GM21447 (cell line): ENCODE measurements around the gene PHAF1.
A peak's percentile ranks its signal among the peaks of the same experiment; 100 is the strongest.

Experiments used
- ATAC-seq: cut with Tn5 transposase; IDR thresholded peaks from one replicate; pipeline ENCODE4 v1.9.1; 2021; ENCODE audit not compliant: unreplicated experiment

PHAF1 gene

DNA sequence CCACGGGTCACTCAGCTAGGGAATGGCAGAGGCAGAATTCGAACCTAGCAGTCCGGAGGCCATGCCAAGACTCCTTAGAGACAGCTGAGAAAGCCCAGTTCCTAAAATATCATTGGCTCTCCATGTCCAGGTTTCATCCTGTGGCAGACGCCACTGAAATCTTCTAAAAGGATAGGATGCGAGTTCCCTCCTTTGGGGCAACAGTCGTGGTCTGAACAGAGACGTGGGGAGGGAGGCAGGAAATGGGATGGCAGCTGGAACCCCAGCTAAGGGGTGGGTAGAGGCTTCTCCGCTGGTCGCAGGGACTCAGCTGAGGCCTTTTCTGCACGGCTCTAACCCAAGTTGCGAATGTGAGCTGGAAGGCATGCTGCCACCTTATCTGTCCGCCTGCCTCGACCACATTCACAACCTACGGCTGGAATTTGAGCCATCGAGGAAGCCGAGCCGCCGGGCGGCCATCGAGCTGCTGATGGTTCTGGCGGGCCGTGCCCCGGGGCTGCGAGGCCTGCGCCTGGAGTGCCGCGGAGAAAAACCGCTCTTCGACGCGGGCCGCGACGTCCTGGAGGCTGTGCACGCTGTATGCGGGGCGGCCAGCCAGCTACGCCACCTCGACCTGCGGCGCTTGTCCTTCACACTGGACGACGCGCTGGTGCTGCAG is 52.9 kb downstream of the PHAF1 start:
- ATAC-seq, result no peak

GRCh38 chr16:67163164-67163998 is 53.6 kb downstream of the PHAF1 start:
- ATAC-seq, result no peak

- ATAC-seq, result no peak
These were observed 54.3 kb downstream of the PHAF1 start for GRCh38 chr16:67163999-67164558.

- no peak for ATAC-seq
These were observed 54.9 kb downstream of the PHAF1 start, which contains the start of gene HSF4 for GRCh38 chr16:67164599-67165061. Gene HSF4 (plus strand): TSS chr16:67164745. CDS start chr16:67164812, 67 bp downstream.

DNA sequence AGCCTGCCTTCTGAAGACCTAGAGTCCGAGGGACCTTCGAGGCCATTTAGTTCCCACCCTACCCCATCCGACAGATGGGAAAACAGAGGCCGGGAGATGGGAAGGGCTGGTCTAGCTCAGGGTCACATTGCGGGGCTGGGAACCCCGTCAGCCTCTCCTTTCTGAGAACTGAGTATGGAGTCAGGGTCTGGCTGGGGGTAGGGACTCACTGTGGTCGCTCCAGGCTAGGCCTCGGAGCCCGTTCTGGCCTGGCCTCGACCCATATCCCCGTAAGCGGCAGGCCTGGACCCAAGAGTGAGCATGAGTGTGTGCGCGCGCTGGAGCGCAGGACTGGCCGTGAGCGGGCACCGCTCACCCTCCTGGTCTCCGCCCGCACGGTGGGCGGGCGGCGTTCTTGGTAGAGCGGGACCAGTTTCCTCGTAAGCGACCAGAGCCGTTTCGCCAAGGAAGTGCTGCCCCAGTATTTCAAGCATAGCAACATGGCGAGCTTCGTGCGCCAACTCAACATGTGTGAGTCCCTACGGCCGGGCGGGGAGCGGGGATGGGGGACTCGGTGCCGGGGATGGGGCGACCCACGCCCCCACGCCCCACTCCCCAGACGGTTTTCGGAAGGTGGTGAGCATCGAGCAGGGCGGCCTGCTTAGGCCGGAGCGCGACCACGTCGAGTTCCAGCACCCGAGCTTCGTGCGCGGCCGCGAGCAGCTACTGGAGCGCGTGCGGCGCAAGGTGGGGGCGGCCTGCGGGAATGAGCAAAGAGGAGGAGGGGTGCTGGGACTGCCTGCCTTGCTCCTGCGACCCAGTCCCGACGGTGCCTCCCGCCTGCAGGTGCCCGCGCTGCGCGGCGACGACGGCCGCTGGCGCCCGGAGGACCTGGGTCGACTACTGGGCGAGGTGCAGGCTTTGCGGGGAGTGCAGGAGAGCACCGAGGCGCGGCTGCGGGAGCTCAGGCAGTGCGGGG is 55.7 kb downstream of the PHAF1 start:
- no peak for ATAC-seq

DNA sequence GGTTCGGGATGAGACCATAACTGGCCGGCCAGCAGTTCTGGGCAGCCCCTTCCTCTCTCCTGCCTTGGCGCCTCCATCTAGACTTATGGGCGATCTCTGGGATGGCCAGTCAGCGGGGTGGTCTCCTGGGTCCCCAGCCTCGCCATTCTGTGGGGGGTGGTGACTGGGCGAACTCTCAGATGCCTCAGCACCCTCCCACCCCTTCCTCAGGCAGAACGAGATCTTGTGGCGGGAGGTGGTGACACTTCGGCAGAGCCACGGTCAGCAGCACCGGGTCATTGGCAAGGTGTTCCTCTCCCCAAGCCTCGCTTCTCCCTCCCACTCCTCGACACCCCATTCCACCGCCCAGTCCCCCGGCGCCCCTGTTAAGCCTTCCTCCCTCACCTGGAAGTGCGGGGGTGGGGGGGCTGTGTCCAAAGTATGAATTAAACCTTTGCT is 56.4 kb downstream of the PHAF1 start:
- no peak for ATAC-seq

DNA sequence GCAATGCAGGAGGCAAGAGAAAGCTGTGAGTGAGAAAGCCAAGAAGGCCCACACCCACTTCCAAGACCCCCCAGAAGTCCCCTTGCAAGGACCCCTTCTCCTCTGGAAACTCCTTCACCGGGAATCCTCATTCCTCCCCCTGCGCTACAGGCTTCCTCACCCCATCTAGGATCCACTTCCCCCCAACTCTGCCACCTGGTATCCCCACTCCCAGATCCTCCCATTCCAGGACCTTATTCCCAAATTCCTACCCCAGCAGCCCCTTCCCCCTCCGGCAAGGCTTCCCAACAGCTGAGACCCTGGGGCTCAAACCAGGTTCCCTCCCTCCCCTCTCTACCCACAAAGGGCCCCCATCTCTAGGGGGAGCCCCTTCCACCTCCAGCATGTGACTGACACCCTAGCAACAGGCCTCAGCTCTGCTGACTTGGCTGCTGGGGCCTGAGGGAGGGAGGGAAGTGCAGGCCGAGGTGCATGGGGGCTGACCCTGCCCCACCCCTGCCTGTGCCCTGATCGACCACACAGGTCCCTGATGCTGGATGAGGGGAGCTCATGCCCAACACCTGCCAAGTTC is 56.9 kb downstream of the PHAF1 start:
- ATAC-seq, result no peak

- ATAC-seq, result no peak
These were observed 57.8 kb downstream of the PHAF1 start for GRCh38 chr16:67167588-67167987.

GRCh38 chr16:67169011-67169451 is 59.3 kb downstream of the PHAF1 start:
- no peak for ATAC-seq

DNA sequence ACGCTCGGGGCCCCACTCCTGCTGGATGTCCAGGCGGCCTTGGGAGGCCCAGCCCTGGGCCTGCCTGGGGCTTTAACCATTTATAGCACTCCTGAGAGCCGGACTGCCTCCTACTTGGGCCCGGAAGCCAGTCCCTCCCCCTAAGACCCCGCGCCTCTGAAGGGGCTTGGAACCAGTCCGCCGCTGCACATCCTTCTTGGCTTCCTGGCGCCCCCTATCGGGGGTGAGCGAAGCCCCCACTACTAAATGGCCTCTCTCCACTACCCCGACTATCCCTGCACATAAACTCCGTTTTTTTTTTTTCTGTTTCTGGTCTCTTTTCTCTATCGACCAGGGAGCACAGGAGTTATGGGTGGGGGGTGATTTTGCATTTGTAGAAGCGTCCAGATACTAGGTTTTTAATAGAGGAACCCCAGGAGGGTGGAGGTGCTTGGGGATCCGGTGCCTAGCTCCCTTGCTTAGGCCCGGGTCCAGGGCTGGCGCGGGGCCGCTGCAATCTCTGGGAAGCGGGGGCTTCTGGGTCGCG is 60.0 kb downstream of the PHAF1 start:
- ATAC-seq, result no peak

DNA sequence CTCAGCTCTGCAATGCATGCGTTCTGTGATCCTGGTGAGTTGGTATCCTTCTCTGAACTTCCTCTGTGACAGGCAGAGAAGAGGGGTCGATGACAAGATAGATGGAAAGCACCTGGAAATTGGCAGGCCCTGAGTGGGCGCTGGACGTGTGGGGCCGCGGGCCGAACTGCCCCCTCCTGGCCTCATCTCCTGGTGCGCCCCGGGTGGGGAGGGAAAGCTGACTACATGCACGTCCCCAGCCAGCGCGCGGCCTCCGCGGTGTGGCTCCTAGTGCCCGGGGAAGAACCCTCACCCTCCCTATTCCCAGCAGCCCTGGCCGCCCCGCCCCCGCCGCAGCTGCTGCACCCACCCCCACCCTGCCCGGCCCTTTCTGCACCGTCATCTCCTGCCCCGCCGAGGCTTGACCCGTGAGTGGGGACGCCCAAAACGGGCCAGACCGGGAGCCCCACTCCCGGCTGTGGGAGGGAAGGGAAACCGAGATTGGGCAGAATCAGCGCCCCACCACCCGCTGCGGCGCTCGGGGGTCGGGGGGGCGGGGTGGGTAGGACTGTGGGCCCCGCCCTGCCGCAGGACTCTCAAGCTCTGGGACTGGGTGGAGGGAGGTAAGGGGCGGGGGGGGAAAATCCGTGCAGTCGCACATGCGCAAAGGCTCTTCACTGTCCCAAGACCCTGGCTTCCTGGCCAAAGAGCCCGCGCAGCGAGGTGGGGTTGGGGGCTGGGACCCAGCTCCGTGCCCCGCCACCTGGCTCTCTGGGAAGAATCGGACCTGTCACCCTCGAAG is 60.6 kb downstream of the PHAF1 start, which contains the start of gene NOL3:
TSS of gene NOL3 (plus strand) at position 371 of the 781 bp plus-strand sequence.
- peak; percentile 40 for ATAC-seq

GRCh38 chr16:67170949-67171649 is 61.4 kb downstream of the PHAF1 start:
- ATAC-seq, result peak; percentile 3

- no peak for ATAC-seq
These were observed 63.6 kb downstream of the PHAF1 start for GRCh38 chr16:67173323-67173722.

DNA sequence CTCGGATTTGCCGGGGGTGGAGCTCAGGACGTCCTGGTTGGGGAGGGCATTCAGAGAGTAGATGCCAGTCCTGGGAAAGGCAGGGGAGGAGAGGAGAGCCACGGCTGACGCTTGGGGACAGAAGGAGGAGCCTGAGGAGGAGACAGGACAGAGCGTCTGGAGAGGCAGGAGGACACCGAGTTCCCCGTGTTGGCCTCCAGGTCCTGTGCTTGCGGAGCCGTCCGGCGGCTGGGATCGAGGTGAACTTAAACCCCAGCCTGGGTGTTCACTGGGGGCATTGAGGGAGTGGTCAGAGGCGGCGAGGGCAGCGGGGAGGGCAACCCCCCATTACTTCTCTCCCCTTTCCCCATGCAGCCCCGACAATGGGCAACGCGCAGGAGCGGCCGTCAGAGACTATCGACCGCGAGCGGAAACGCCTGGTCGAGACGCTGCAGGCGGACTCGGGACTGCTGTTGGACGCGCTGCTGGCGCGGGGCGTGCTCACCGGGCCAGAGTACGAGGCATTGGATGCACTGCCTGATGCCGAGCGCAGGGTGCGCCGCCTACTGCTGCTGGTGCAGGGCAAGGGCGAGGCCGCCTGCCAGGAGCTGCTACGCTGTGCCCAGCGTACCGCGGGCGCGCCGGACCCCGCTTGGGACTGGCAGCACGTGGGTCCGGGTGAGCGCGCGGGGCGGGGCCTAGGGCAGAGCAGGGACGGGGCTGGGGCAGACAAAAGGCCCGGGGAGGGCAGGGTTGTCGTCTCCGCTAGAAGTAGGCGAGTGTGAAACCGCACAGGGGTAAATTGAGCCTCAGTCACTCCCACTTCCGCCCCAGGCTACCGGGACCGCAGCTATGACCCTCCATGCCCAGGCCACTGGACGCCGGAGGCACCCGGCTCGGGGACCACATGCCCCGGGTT is 64.3 kb downstream of the PHAF1 start:
- ATAC-seq, result peak; percentile 34

GRCh38 chr16:67174706-67175231 is 65.0 kb downstream of the PHAF1 start:
- no peak for ATAC-seq

DNA sequence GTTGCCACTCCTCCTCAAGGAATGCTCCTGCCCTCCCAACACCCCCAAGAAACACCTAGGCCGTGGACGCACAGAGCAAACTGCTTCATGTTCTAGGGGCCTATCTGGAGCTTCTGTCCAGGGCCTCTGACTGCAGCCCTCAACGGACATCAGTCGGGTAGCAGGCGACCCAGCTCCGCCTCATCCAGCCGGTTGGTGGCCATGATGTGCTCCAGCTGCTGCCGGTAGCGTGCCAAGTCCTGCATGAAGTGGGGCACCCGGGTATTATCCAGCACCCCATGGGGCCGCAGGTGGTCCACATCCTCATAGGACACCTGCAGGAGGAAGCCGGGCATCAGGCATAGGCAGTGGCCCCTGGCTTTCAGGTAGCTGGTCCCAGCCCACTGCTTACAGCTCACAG is 66.9 kb downstream of the PHAF1 start:
- no peak for ATAC-seq
